ENCODE results near the gene PGAM4.

GRCh38 chrX:77977518-77977917, 8.1 kb upstream of the PGAM4 start:
- no peak for TF ChIP-seq CTCF (IDR thresholded peaks at IDR 0.05)
- TF ChIP-seq POLR2AphosphoS5 (IDR thresholded peaks at IDR 0.05; ENCODE audit: low read depth, low read length): no peak

Data from Panc1 (cell line).